GM19238 (cell line): ENCODE data around the gene BIN2.

Experiments
- DNase-seq: peaks from one replicate; pipeline ENCODE4 v3.0.0; 2011; ENCODE audit warnings: low spot score; ENCODE audit not compliant: insufficient read length

The BIN2 gene

GRCh38 chr12:51323966-51324895, at the start of gene BIN2:
TSS of gene BIN2 (minus strand) at chr12:51324174. CDS start at chr12:51324102, 72 bp downstream.
- peak; percentile 81 for DNase-seq

- no peak for DNase-seq
Observed at GRCh38 chr12:51373187-51373586, 49.2 kb upstream of the BIN2 start.

- no peak for DNase-seq
Observed at GRCh38 chr12:51372021-51372420, 48.0 kb upstream of the BIN2 start.

GRCh38 chr12:51371295-51371953, 47.5 kb upstream of the BIN2 start:
- no peak for DNase-seq

GRCh38 chr12:51370667-51371066, 46.7 kb upstream of the BIN2 start:
- no peak for DNase-seq

GRCh38 chr12:51369581-51369980, 45.6 kb upstream of the BIN2 start:
- no peak for DNase-seq

- DNase-seq, result peak; percentile 99
Observed at GRCh38 chr12:51368640-51369517, 44.9 kb upstream of the BIN2 start.

- DNase-seq, result no peak
Observed at GRCh38 chr12:51365276-51365675, 41.3 kb upstream of the BIN2 start.

- no peak for DNase-seq
Observed at GRCh38 chr12:51364001-51364400, 40.0 kb upstream of the BIN2 start.

- no peak for DNase-seq
Observed at GRCh38 chr12:51362747-51363342, 38.9 kb upstream of the BIN2 start.

GRCh38 chr12:51362307-51362706, 38.3 kb upstream of the BIN2 start:
- no peak for DNase-seq

- no peak for DNase-seq
Observed at GRCh38 chr12:51361161-51362016, 37.4 kb upstream of the BIN2 start.

- no peak for DNase-seq
Observed at GRCh38 chr12:51360315-51360714, 36.3 kb upstream of the BIN2 start.

GRCh38 chr12:51359851-51360250, 35.9 kb upstream of the BIN2 start:
- DNase-seq, result no peak

GRCh38 chr12:51358496-51358895, 34.5 kb upstream of the BIN2 start:
- no peak for DNase-seq

GRCh38 chr12:51357374-51358047, 33.5 kb upstream of the BIN2 start:
- no peak for DNase-seq

- DNase-seq, result no peak
Observed at GRCh38 chr12:51351913-51352532, 28.0 kb upstream of the BIN2 start.

GRCh38 chr12:51349026-51349425, 25.1 kb upstream of the BIN2 start:
- no peak for DNase-seq

GRCh38 chr12:51348116-51348515, 24.1 kb upstream of the BIN2 start:
- DNase-seq, result no peak
